NOMO-1 treated with dmso at 0.1 percent for 144 hours (cell line): ENCODE measurements around the gene SSH2.
"Not testable (repeated sequence)": the region's sequence is repeated elsewhere in the genome, so short reads cannot be mapped to it uniquely, and the experiment has no call there.

Experiments
- DNase-seq: peaks from one replicate; lab custom pipeline; 2025; ENCODE audit not compliant: unreplicated experiment; lab: John Stamatoyannopoulos, UW

SSH2 gene, protein sequence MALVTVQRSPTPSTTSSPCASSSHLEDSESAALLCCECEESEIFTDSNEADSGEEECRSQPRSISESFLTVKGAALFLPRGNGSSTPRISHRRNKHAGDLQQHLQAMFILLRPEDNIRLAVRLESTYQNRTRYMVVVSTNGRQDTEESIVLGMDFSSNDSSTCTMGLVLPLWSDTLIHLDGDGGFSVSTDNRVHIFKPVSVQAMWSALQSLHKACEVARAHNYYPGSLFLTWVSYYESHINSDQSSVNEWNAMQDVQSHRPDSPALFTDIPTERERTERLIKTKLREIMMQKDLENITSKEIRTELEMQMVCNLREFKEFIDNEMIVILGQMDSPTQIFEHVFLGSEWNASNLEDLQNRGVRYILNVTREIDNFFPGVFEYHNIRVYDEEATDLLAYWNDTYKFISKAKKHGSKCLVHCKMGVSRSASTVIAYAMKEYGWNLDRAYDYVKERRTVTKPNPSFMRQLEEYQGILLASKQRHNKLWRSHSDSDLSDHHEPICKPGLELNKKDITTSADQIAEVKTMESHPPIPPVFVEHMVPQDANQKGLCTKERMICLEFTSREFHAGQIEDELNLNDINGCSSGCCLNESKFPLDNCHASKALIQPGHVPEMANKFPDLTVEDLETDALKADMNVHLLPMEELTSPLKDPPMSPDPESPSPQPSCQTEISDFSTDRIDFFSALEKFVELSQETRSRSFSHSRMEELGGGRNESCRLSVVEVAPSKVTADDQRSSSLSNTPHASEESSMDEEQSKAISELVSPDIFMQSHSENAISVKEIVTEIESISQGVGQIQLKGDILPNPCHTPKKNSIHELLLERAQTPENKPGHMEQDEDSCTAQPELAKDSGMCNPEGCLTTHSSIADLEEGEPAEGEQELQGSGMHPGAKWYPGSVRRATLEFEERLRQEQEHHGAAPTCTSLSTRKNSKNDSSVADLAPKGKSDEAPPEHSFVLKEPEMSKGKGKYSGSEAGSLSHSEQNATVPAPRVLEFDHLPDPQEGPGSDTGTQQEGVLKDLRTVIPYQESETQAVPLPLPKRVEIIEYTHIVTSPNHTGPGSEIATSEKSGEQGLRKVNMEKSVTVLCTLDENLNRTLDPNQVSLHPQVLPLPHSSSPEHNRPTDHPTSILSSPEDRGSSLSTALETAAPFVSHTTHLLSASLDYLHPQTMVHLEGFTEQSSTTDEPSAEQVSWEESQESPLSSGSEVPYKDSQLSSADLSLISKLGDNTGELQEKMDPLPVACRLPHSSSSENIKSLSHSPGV (N-terminal part only)

GRCh38 chr17:29929533-29930408 is at the start of gene SSH2:
Gene SSH2, minus strand, starts transcription at chr17:29930228. Its CDS starts 228 bp downstream, at chr17:29930000.
- DNase-seq = peak; percentile 77

GRCh38 chr17:29977836-29978235 is 47.8 kb upstream of the SSH2 start:
- no peak for DNase-seq

DNA sequence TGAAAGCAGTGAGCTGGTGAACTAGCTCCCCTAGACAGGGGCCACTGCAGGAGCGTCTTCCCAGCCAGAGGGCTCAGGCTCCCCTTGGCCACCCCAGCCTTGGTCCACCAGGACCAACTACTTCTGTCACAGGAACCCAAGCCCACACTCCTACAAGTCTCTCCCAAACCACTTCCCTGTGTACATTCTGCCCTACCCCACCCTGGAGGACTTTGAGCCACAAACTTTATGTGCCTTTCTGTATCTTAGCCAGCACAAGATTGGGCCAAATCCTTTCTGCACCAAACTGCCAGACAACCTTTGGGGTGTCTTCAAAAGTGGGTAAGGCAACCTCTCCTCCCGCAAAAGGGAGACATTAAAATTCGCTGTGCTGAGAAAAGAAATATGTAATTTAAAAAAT is 43.0 kb upstream of the SSH2 start:
- no peak for DNase-seq

DNA sequence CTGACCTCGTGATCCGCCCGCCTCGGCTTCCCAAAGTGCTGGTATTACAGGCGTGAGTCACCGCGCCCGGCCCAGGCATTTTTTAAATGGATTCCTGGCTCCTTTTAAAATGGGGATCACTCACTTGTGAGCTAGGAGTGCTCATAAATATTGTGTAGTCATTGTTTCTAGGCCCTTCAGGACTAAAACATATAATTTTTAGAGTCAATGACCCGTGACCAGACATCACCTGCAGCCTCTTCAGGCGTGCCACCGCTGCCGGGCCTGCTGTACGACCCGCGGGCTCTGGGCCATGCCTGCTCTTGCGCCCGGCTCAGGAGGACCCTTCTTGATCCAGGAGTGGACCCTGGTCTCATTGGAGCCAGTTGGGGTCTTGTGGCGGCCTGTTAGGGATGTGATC is 42.2 kb upstream of the SSH2 start:
- no peak for DNase-seq

- DNase-seq = no peak
These were observed 38.2 kb upstream of the SSH2 start for GRCh38 chr17:29968271-29968670.

GRCh38 chr17:29962656-29963055 is 32.6 kb upstream of the SSH2 start:
- DNase-seq = no peak

DNA sequence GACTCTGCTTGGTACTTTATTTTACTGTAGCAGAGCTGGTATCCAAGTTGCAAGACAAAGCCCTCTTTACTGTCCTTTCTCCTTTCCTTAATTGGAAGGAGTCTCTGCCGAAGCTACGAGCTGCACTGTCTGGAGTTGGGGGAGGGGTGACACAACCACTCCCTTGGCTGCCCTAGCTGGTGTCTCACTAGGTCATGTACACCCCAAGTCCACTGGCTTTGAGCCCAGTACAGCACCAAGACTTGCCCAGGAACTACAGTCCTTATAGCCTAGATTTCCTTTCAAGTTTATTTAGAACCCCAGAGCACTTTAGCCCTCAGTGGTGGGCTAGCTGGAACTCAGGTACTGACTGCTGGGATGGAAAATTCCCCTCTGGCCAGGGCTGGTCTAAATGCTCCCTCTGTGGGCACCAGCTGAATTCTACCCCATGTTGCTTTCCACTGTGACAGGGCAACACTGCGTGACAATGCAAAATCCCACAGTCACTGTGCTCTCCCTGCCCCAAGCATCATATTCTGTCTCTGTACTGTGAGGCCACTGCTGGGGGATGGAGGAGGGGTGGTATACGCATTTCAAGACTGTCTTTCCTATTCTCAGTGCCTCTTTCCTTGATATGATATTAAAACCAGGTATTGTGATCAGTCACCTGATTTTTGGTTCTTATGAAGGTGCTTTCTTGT is 29.8 kb upstream of the SSH2 start:
- DNase-seq = no peak

DNA sequence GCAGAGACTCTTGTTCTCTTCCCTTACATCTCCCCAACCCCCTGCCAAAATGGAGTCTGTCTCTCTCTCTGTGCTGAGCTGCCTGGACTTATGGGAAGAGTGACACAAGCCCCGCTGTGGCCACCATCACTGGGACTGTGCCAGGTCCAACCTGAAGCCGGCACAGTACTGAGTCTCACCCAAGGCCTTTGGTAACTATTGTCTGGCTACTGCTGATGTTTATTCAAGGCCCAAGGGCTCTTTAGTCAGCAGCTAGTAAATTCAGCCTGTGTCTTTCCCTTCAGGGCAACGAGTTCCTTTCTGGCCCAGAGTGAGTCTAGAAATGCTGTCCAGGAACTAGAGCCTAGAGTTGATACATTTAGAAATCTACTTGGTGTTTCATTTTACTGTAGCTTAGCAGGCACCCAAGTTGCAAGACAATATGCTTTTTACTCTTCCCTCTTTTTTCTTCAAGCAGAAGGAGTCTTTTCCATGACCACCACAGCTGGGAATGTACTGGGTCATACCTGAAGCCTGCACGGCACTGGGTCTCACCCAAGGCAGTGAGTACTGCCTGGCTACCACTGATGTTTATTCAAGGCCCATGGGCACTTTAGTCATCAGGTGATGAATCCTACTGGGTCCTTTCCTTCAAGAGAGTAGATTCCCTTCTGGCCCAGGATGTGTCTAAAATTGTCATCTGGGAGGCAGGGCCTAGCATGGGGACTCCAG is 29.1 kb upstream of the SSH2 start:
- no peak for DNase-seq

DNA sequence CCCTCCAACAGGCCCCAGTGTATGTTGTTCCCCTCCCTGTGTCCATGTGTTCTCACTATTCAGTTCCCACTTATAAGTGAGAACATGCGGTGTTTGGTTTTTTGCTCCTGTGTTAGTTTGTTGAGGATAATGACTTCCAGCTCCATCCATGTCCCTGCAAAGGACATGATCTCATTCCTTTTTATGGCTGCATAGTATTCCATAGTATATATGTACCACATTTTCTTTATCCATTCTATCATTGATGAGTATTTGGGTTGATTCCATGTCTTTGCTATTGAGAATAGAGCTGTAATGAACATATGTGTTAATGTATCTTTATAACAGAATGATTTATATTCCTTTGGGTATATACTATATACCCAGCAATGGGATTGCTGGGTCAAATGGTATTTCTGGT is 27.5 kb upstream of the SSH2 start:
- not testable (repeated sequence) for DNase-seq

- no peak for DNase-seq
These were observed 26.2 kb upstream of the SSH2 start for GRCh38 chr17:29956225-29956624.

- DNase-seq = no peak
These were observed 24.4 kb upstream of the SSH2 start for GRCh38 chr17:29954405-29954804.

DNA sequence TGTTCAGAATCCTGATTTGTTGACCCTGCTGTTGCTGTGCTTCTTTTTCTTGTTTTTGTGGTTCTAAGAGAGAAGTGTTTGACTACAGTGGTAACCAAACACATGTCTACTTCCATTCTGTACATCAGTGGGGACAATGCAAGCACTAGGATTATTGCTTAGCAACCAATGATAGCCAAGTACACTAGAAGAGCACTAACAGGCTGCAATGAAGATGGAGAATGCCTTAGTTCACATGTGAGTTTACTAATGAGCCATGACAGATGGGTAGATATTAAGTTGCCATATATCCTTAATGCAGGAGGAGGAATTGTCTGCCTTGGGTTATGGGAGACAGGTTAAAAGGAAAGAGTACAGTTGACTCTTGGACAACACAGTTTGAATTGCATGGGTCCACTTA is 19.7 kb upstream of the SSH2 start:
- DNase-seq = no peak

DNA sequence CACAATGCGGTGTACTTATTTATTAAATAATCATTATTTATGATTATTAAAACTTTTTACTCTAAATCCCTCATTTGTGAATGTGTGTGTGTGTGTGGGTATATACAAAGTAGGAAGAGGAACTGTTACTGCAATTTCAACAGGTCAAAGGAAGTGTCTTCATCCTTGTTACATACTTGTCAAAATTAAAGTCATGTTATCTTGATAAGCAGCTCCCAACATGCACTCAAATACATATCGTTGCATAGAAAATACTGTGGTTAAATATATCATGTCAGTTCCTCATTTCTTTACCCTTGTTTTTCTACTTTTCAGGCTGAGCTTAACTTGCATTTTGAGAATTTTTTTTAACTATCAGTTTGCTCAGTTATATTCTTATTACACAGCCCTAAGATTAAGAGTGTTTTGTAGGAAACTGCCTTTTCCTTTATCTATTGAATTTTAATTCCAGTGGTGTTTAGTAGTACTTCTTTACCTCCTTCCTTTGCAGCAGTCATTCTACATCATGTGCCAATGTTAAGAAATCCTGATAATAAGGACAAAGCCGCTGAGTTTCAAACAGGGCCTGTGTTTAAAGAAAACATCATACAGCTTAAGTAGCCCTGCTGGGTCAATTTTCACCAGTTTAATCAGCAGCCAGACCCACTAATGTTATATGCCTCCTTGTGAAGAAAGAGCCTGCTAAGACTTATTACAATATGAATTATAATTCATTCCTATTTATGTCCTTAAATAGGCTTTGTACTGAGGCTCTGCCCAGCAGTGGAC is 18.6 kb upstream of the SSH2 start:
- DNase-seq = peak; percentile 60

GRCh38 chr17:29945281-29945680 is 15.3 kb upstream of the SSH2 start:
- DNase-seq = no peak

GRCh38 chr17:29941334-29941733 is 11.3 kb upstream of the SSH2 start, which contains the start of gene EFCAB5:
Gene EFCAB5, plus strand, starts transcription at chr17:29941634. Its CDS starts 163 bp downstream, at chr17:29941797.
- no peak for DNase-seq

- no peak for DNase-seq
These were observed 6.7 kb upstream of the SSH2 start for GRCh38 chr17:29936724-29937123.

- not testable (repeated sequence) for DNase-seq
These were observed 5.9 kb upstream of the SSH2 start for GRCh38 chr17:29935909-29936308.

DNA sequence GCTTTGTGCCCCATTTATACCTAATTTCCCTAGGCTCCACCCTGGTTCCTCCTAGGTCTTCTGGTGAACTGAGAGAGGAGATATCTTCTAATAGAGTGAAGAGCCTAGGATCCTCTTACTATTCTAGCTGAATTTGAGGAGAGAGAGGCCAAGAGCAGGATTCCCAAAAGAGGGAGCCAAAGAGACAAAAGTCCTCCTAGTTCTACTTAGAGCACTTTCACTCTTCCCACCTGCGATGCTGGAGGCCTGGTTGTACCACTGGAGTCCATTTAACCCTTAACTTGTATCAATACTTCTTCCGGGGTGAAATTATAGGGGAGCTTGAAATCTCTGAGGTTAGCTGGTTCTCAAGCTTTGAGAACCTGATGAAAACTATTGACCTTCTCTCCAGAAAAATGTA is 3.4 kb upstream of the SSH2 start:
- no peak for DNase-seq
